Neural crest cell (in vitro differentiated cells): ENCODE measurements around the gene RPL14. TPM values are rescaled to one million over a fixed set of nuclear protein-coding genes. Genes with fewer than 3 reads are reported as not detected.
A peak's percentile ranks its signal among the peaks of the same experiment; 100 is the strongest.

Experiments
- DNase-seq: peaks from one replicate; pipeline ENCODE4 v3.0.0; 2021; ENCODE audit warnings: low read depth, mixed read lengths, low spot score
- H3K27ac Mint-ChIP-seq: one replicate; pipeline ENCODE4 v1.8.0; 2021; ENCODE audit warnings: mild to moderate bottlenecking, mixed read lengths; ENCODE audit not compliant: unreplicated experiment
- H3K27me3 Mint-ChIP-seq: 2 replicates; pipeline ENCODE4 v1.8.0; 2021; ENCODE audit warnings: low read depth, mild to moderate bottlenecking, mixed read lengths
- H3K36me3 Mint-ChIP-seq: 2 replicates; pipeline ENCODE4 v1.8.0; 2021; ENCODE audit warnings: low read depth, mild to moderate bottlenecking, mixed read lengths
- H3K4me1 Mint-ChIP-seq: 2 replicates; pipeline ENCODE4 v1.8.0; 2021; ENCODE audit warnings: mixed read lengths
- H3K4me3 Mint-ChIP-seq: one replicate; pipeline ENCODE4 v1.8.0; 2021; ENCODE audit warnings: mild to moderate bottlenecking, mixed read lengths
- H3K9me3 Mint-ChIP-seq: 2 replicates; pipeline ENCODE4 v1.8.0; 2021; ENCODE audit warnings: mixed read lengths
- CTCF ChIP-seq: fragments of 200-600 bp; sonication (generic); conservative IDR thresholded peaks from 2 replicates; pipeline ENCODE4 v1.5.0; 2021; ENCODE audit warnings: antibody characterized with exemption, mild to moderate bottlenecking
- total RNA-seq: library from RNA; stranded (reverse); gene quantifications from 2 replicates; pipeline ENCODE4 v1.2.1, GENCODE V29; 2021

The RPL14 gene
- total RNA-seq, 1 donor from 2014 or later, result 1,863 TPM

GRCh38 chr3:40450438-40450837 lies 6.7 kb upstream of the RPL14 start:
- no peak for TF ChIP-seq CTCF
- no peak for DNase-seq
- H3K4me3 Mint-ChIP-seq, result peak overlapping the region; percentile 38
- no peaks in the 10 kb centered on the region for H3K27me3 Mint-ChIP-seq
- no peaks in the 10 kb centered on the region for H3K9me3 Mint-ChIP-seq
- H3K27ac Mint-ChIP-seq, result no peak overlapping the region
- peaks cover 16% of the 10 kb centered on the region for H3K4me1 Mint-ChIP-seq
- no peaks in the 10 kb centered on the region for H3K36me3 Mint-ChIP-seq

- H3K27ac Mint-ChIP-seq, result no peak overlapping the region
- no peak for TF ChIP-seq CTCF
These were observed 5.6 kb upstream of the RPL14 start for GRCh38 chr3:40451551-40451950.

GRCh38 chr3:40452057-40452456 lies 5.1 kb upstream of the RPL14 start:
- Mint-ChIP-seq H3K9me3 (no peaks in the 10 kb centered on the region), H3K27ac (no peak overlapping the region), H3K4me3 (peak overlapping the region; percentile 92), H3K36me3 (no peaks in the 10 kb centered on the region), H3K4me1 (peaks cover 25% of the 10 kb centered on the region), H3K27me3 (no peaks in the 10 kb centered on the region)
- TF ChIP-seq CTCF, result no peak
- DNase-seq, result no peak

More at GRCh38 chr3:40451551-40451950, 5.6 kb upstream of the RPL14 start:
- H3K36me3 Mint-ChIP-seq, result no peaks in the 10 kb centered on the region
- peaks cover 22% of the 10 kb centered on the region for H3K4me1 Mint-ChIP-seq
- H3K4me3 Mint-ChIP-seq, result peak overlapping the region; percentile 70
- no peak for DNase-seq
- no peaks in the 10 kb centered on the region for H3K9me3 Mint-ChIP-seq
- H3K27me3 Mint-ChIP-seq, result no peaks in the 10 kb centered on the region

GRCh38 chr3:40452562-40452875 lies 4.6 kb upstream of the RPL14 start:
- no peak for TF ChIP-seq CTCF
- Mint-ChIP-seq H3K27me3 (no peaks in the 10 kb centered on the region), H3K4me3 (peak overlapping the region; percentile 92), H3K4me1 (peaks cover 27% of the 10 kb centered on the region), H3K9me3 (no peaks in the 10 kb centered on the region), H3K27ac (peak overlapping the region; percentile 99), H3K36me3 (no peaks in the 10 kb centered on the region)
- DNase-seq, result no peak

- peak overlapping the region; percentile 99 for H3K27ac Mint-ChIP-seq
- H3K4me1 Mint-ChIP-seq, result peaks cover 32% of the 10 kb centered on the region
- H3K36me3 Mint-ChIP-seq, result peaks cover 3% of the 10 kb centered on the region
- TF ChIP-seq CTCF, result no peak
- H3K27me3 Mint-ChIP-seq, result no peaks in the 10 kb centered on the region
- H3K9me3 Mint-ChIP-seq, result no peaks in the 10 kb centered on the region
- H3K4me3 Mint-ChIP-seq, result peak overlapping the region; percentile 92
- peak; percentile 89 for DNase-seq
These were observed 4.0 kb upstream of the RPL14 start for GRCh38 chr3:40452876-40453730.
